GM19438 (cell line): Measurements from ENCODE around the gene NME7.

Experiments used
- ATAC-seq: cut with Tn5 transposase; IDR thresholded peaks from one replicate; pipeline ENCODE4 v1.9.1; 2021; ENCODE audit warnings: low read depth; ENCODE audit not compliant: unreplicated experiment

NME7 gene

GRCh38 chr1:169092399-169092798, 275.2 kb downstream of the NME7 start:
- no peak for ATAC-seq

GRCh38 chr1:169091480-169091941, 276.1 kb downstream of the NME7 start:
- peak; percentile 81 for ATAC-seq

- ATAC-seq, result peak; percentile 35
Observed at GRCh38 chr1:169090900-169091311, 276.7 kb downstream of the NME7 start.

GRCh38 chr1:169090308-169090899, 277.2 kb downstream of the NME7 start:
- ATAC-seq, result no peak

- no peak for ATAC-seq
Observed at GRCh38 chr1:169089776-169090175, 277.8 kb downstream of the NME7 start.

- no peak for ATAC-seq
Observed at GRCh38 chr1:169087876-169088275, 279.7 kb downstream of the NME7 start.

GRCh38 chr1:169086603-169087455, 280.8 kb downstream of the NME7 start:
- ATAC-seq, result no peak

- no peak for ATAC-seq
Observed at GRCh38 chr1:169085911-169086310, 281.7 kb downstream of the NME7 start.
